Superior temporal gyrus (tissue), 1 donor: ENCODE measurements around the gene POLR1A.
A peak's percentile ranks its signal among the peaks of the same experiment; 100 is the strongest.
"Not testable (repeated sequence)": the region's sequence is repeated elsewhere in the genome, so short reads cannot be mapped to it uniquely, and the experiment has no call there.

Source experiments
- DNase-seq: peaks from one replicate; pipeline ENCODE4 v3.0.0-alpha.2; 2016; ENCODE audit errors: extremely low spot score

POLR1A gene

GRCh38 chr2:85999061-85999831 is 106.4 kb downstream of the POLR1A start:
- peak; percentile 29 for DNase-seq

GRCh38 chr2:85998071-85998991 is 107.4 kb downstream of the POLR1A start:
- DNase-seq, result no peak

DNA sequence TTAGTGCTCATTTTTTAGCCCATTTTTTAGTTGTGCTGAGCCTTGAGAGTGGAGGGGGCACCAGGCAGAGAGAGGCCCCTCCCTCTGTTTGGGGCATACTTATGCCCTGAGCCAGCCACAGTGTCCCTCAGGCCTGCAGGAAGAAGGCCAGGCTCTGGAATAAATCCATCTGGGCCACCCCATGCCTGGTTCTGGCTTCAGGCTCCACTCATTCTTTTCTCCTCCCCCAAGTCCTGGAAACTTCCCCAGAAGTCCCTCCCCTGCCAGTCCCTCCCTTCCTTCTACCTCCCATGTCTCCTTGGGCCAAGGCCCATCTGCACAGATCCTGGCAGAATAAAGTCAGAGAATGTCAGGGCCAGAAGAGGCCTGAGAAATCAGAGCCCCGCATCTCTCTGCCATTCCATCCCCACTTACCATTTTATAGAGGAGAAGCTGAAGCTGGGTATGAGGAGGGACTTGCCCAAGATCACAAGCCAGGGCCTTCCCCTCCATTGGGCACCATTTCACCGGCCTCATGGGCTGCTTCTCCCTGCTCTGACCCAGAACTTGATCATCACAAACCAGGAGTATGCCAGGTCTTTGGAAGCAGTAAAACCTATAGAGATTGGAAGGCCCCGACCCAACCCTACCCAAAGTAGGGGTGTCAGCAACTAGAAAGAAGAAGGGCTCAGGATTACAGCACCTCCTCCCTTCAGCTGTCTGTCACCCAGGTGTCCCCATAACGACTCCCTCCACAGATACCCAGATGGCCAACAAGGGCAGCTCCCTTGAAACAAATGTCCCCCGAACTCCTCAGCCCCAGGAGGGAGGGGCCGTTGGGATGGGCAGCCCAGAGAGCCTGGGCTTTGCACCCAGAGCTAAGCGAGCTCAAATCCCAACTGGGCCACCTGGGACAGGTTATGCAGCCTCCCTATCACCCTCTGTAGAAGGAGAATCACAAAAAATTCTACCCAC is 108.4 kb downstream of the POLR1A start:
- no peak for DNase-seq

DNA sequence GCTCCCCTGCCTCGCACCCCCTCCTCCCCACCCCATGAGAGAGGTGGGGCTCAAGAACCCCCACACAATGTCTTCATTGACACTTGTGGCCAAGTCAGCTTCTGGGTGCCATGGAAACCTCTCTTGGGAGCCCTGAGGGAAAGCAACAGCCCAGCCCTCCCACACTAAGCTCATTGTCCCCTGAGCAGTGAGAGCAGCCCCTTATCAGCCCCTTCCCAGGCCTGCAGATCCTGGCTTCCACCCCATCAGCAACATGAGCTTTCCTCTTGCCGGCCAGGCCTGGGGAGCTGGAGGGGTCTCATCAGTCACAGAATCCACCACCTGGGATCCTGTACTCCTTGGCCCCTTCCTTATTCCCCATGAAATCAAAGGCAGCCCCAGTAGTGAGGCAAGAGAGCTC is 109.1 kb downstream of the POLR1A start:
- DNase-seq, result no peak

GRCh38 chr2:85995648-85996529 is 109.8 kb downstream of the POLR1A start:
- no peak for DNase-seq

- no peak for DNase-seq
These were observed 110.6 kb downstream of the POLR1A start for GRCh38 chr2:85994897-85995647.

DNA sequence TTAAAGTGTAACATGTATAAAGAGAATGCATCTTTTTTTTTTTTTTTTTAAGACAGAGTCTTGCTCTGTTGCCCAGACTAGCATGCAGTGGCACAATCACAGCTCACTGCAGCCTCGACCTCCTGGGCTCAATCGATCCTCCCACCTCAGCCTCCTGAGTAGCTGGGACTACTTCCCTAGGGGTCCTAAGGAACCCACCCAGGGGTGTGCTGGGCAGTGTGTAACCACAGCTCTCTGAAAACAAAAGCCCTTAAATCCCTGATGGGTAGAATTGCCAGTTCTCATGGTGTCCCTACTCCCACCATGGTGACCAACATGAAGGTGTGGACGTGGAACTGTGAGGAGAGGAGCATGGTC is 111.3 kb downstream of the POLR1A start:
- no peak for DNase-seq

DNA sequence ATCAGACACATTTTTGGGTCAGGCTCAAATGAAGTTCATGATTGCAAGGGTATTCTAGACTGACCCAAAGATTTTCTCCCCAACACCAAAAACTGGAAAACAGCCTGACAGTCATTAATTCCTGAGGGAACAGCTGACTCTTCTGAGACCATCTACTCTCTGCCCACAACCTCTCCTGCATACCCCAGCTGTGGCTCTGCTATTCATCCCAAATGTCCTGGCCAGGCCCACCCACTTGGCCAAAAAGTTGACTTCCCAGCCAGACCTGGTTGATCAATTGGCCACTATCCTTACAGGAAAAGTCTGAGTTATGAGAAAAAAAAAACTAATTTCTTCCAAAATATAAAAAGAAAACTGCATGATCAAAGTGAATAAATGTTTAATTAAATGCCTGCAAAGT is 113.1 kb downstream of the POLR1A start:
- DNase-seq, result no peak

- DNase-seq, result not testable (repeated sequence)
These were observed 113.6 kb downstream of the POLR1A start for GRCh38 chr2:85992053-85992452.

DNA sequence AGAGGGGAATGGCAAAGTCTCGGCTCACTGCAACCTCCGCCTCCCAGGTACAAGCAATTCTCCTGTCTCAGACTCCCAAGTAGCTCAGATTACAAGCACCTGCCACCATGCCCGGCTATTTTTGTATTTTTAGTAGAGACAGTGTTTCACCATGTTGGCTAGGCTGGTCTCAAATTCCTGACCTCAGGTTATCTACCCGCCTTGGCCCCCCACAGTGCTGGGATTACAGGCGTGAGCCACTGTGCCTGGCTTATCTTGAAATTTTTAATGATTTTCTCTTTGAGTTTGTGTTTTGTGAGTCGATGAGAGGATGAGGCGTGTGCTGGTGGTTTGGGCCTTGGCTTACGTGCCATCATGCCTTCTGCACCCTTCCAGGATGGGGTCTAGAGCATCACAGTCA is 115.6 kb downstream of the POLR1A start:
- DNase-seq, result no peak

DNA sequence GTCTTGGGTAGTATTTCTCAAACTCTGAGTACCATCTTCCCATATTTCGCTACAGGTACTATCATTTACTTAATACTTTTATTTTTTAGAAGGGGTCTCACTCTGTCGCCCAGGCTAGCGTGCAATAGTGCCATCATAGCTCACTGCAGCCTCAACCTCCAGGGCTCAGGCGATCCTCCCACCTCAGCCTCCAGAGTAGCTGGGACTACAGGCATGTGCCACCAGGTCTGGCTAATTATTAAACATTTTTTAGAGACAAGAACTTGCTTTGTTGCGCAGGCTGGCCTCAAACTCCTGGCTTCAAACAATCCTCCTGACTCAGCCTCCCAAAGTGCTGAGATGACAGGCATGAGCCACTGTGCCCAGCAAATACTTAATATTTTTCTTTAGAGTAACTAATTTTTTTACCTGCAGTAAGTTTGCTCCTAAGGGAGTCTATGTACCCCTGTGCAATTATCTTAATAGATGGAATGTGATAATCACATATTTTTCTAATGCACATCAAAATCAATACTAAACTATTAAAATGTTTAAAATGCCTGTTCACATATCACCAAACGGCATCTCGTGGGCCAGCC is 116.3 kb downstream of the POLR1A start:
- no peak for DNase-seq

GRCh38 chr2:85988914-85989270 is 116.8 kb downstream of the POLR1A start:
- DNase-seq, result no peak

GRCh38 chr2:85988175-85988913 is 117.3 kb downstream of the POLR1A start:
- no peak for DNase-seq

GRCh38 chr2:85987266-85988174 is 118.2 kb downstream of the POLR1A start:
- no peak for DNase-seq

- DNase-seq, result no peak
These were observed 119.6 kb downstream of the POLR1A start for GRCh38 chr2:85986121-85986520.

- DNase-seq, result no peak
These were observed 120.9 kb downstream of the POLR1A start for GRCh38 chr2:85984788-85985187.

DNA sequence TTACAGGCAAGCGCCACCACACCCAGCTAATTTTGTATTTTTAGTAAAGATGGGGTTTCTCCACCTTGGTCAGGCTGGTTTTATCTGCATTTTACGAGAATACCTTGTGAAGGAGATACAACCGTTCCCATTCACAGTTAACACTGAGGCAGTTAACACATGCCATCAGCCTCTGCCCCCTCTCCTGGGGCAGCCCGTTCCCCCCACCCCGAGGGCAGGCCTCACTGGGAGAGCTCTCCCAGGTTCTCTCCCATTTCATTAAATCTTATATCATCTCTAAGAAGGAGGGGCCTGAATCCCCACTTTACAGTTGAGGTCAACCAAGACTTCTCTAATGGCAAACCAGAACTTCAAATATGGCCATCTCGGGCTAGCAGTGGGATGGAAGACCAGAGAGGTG is 121.9 kb downstream of the POLR1A start:
- no peak for DNase-seq
